Smooth muscle cell (in vitro differentiated cells): ENCODE measurements around the gene TRAPPC2. TPM values are rescaled to one million over a fixed set of nuclear protein-coding genes. Genes with fewer than 3 reads are reported as not detected.

ENCODE experiments used
- DNase-seq: peaks from one replicate; lab custom pipeline; 2025; ENCODE audit not compliant: unreplicated experiment; lab: John Stamatoyannopoulos, UW
- H2AFZ ChIP-seq: fragments of 200-600 bp; sonication (generic); 2 replicates; pipeline ENCODE4 v1.6.0; 2016; ENCODE audit warnings: antibody characterized with exemption, low read depth, mild to moderate bottlenecking
- H3F3A ChIP-seq: fragments of 200-600 bp; sonication (generic); 2 replicates; pipeline ENCODE4 v1.6.0; 2017; ENCODE audit warnings: antibody characterized with exemption, low read depth
- H3K27ac ChIP-seq: fragments of 200-600 bp; sonication (generic); 2 replicates; pipeline ENCODE4 v1.5.1; 2016; ENCODE audit warnings: low read depth, mild to moderate bottlenecking
- H3K27me3 ChIP-seq: fragments of 200-600 bp; sonication (generic); 2 replicates; pipeline ENCODE4 v1.6.1; 2016; ENCODE audit warnings: low read depth, mild to moderate bottlenecking
- H3K36me3 ChIP-seq: fragments of 200-600 bp; sonication (generic); 2 replicates; pipeline ENCODE4 v1.5.1; 2016; ENCODE audit warnings: low read depth
- H3K4me1 ChIP-seq: fragments of 200-600 bp; sonication (generic); 2 replicates; pipeline ENCODE4 v1.5.1; 2016; ENCODE audit warnings: low read depth
- H3K4me2 ChIP-seq: fragments of 200-600 bp; sonication (generic); 2 replicates; pipeline ENCODE4 v1.6.0; 2016; ENCODE audit warnings: mild to moderate bottlenecking
- H3K4me3 ChIP-seq: fragments of 200-600 bp; sonication (generic); 2 replicates; pipeline ENCODE4 v1.5.1; 2016; ENCODE audit warnings: mild to moderate bottlenecking
- H3K79me2 ChIP-seq: fragments of 200-600 bp; sonication (generic); 2 replicates; pipeline ENCODE4 v1.6.0; 2016; ENCODE audit warnings: low read depth, mild to moderate bottlenecking
- H3K9ac ChIP-seq: fragments of 200-600 bp; sonication (generic); 2 replicates; pipeline ENCODE4 v1.6.0; 2016; ENCODE audit warnings: low read depth
- H3K9me3 ChIP-seq: fragments of 200-600 bp; sonication (generic); replicated peaks from 2 replicates; pipeline ENCODE4 v1.5.1; 2016; ENCODE audit warnings: low read depth
- H4K20me1 ChIP-seq: fragments of 200-600 bp; sonication (generic); 2 replicates; pipeline ENCODE4 v1.6.0; 2016; ENCODE audit warnings: low read depth
- CTCF ChIP-seq: fragments of 200-600 bp; sonication (generic); IDR thresholded peaks from 2 replicates; pipeline ENCODE4 v1.5.1; 2017; ENCODE audit warnings: borderline replicate concordance, mild to moderate bottlenecking, antibody characterized with exemption; ENCODE audit not compliant: insufficient read depth, poor library complexity, severe bottlenecking
- WGBS: methylation state at CpG from one replicate; pipeline ENCODE4 v1.1.7; 2016; ENCODE audit warnings: low lambda C conversion rate; 5-methylcytosine and 5-hydroxymethylcytosine counted together
- polyA plus RNA-seq: library from polyadenylated mRNA; unstranded; fragments of >200 nt; fragmentation: Nextera tagmentation; extraction: Ambion mirVana; gene quantifications from 2 replicates; pipeline ENCODE4 v1.2.1, GENCODE V29; 2016
- total RNA-seq: library from RNA; depleted of rRNA; stranded (reverse); fragments of >200 nt; gene quantifications from 2 replicates; pipeline ENCODE4 v1.2.3, GENCODE V29; 2014

TRAPPC2 gene
- total and polyA plus RNA-seq, 2 experiments from 2014 or later: 6.1 to 9.5 TPM

- 83% methylated on average over 4 of the region's 4 CpGs for WGBS
- no peak overlapping the region for H2AFZ ChIP-seq
- TF ChIP-seq CTCF: no peak
- no peak overlapping the region for H3K4me2 ChIP-seq
- DNase-seq: no peak
- H3F3A ChIP-seq: no peaks in the 10 kb centered on the region
- no peaks in the 10 kb centered on the region for H3K79me2 ChIP-seq
- H4K20me1 ChIP-seq: no peaks in the 10 kb centered on the region
- no peaks in the 10 kb centered on the region for H3K27me3 ChIP-seq
- no peaks in the 10 kb centered on the region for H3K36me3 ChIP-seq
- H3K4me3 ChIP-seq: no peak overlapping the region
- H3K9me3 ChIP-seq: no peaks in the 10 kb centered on the region
- H3K4me1 ChIP-seq: no peaks in the 10 kb centered on the region
- no peak overlapping the region for H3K9ac ChIP-seq
- no peak overlapping the region for H3K27ac ChIP-seq
These were observed 22.0 kb upstream of the TRAPPC2 start for GRCh38 chrX:13756381-13756780.

- WGBS: 79% methylated on average over 1 of the region's 1 CpG
- H4K20me1 ChIP-seq: no peaks in the 10 kb centered on the region
- DNase-seq: no peak
These were observed 20.8 kb upstream of the TRAPPC2 start for GRCh38 chrX:13755254-13755653.

GRCh38 chrX:13754765-13755164 is 20.3 kb upstream of the TRAPPC2 start:
- Histone ChIP-seq H3K27me3 (no peaks in the 10 kb centered on the region), H3K27ac (no peak overlapping the region), H3K79me2 (no peaks in the 10 kb centered on the region), H3F3A (no peaks in the 10 kb centered on the region), H3K36me3 (no peaks in the 10 kb centered on the region), H3K9me3 (no peaks in the 10 kb centered on the region), H2AFZ (no peak overlapping the region), H3K4me1 (no peaks in the 10 kb centered on the region), H4K20me1 (no peaks in the 10 kb centered on the region), H3K4me2 (no peak overlapping the region), H3K4me3 (no peak overlapping the region), H3K9ac (no peak overlapping the region)
- TF ChIP-seq CTCF: no peak
- WGBS: 76% methylated on average over 1 of the region's 1 CpG
- no peak for DNase-seq

More at GRCh38 chrX:13755254-13755653, 20.8 kb upstream of the TRAPPC2 start:
- no peak for TF ChIP-seq CTCF
- no peaks in the 10 kb centered on the region for H3K9me3 ChIP-seq
- no peak overlapping the region for H2AFZ ChIP-seq
- no peaks in the 10 kb centered on the region for H3K4me1 ChIP-seq
- no peaks in the 10 kb centered on the region for H3K36me3 ChIP-seq
- H3K4me3 ChIP-seq: no peak overlapping the region
- H3K4me2 ChIP-seq: no peak overlapping the region
- H3F3A ChIP-seq: no peaks in the 10 kb centered on the region
- no peak overlapping the region for H3K27ac ChIP-seq
- no peaks in the 10 kb centered on the region for H3K79me2 ChIP-seq
- no peaks in the 10 kb centered on the region for H3K27me3 ChIP-seq
- H3K9ac ChIP-seq: no peak overlapping the region

- Histone ChIP-seq H3K36me3 (no peaks in the 10 kb centered on the region), H3F3A (no peaks in the 10 kb centered on the region), H3K79me2 (no peaks in the 10 kb centered on the region), H3K9me3 (no peaks in the 10 kb centered on the region), H4K20me1 (no peaks in the 10 kb centered on the region), H3K4me3 (no peak overlapping the region), H3K4me2 (no peak overlapping the region), H3K27ac (no peak overlapping the region), H3K9ac (no peak overlapping the region), H3K4me1 (no peaks in the 10 kb centered on the region), H2AFZ (no peak overlapping the region), H3K27me3 (no peaks in the 10 kb centered on the region)
- no peak for TF ChIP-seq CTCF
- no peak for DNase-seq
- 62% methylated on average over 3 of the region's 3 CpGs for WGBS
These were observed 18.2 kb upstream of the TRAPPC2 start for GRCh38 chrX:13752646-13753045.
